GM18502 (cell line): ENCODE results near the gene PRKCH.
A peak's percentile ranks its signal among the peaks of the same experiment; 100 is the strongest.

ENCODE experiments used
- ATAC-seq: cut with Tn5 transposase; IDR thresholded peaks from one replicate; pipeline ENCODE4 v1.9.1; 2021; ENCODE audit warnings: mild to moderate bottlenecking; ENCODE audit not compliant: unreplicated experiment, poor library complexity

PRKCH gene

DNA sequence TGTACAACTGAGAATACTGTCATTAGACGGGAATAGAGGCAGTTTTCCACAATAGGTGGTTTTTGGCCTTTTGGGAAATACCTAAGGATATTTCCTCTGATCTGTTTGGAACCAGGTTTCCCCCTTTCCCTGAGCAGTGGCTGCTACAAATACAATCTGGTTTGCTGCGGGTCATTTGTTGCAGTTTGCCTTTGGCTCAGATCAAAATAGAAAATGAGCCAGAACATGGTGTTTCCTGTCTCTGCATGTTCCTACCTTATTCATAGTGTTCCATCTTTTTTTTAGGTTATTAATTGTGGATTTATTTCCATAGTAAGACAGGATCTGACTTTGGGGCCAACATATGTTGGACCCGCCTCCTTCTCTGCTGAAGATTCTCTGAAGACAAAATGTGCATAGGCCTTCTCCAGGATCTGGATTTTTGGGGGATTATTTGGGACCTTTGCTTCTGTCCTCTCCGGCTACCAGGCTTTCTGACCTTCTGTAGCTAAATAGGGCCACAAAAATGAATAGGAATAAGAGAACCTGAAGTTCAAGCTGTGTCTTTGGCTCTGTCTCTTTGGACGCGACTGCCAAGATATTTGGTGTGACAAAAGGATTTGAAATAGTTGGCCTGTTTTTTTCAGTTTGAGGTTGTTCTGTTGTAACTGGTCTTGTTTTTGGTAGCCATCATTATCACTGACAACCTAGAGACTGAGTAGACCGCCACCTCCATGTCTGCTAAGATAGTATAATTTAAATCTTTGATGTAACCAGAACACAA is 146.9 kb downstream of the PRKCH start:
- ATAC-seq = no peak

DNA sequence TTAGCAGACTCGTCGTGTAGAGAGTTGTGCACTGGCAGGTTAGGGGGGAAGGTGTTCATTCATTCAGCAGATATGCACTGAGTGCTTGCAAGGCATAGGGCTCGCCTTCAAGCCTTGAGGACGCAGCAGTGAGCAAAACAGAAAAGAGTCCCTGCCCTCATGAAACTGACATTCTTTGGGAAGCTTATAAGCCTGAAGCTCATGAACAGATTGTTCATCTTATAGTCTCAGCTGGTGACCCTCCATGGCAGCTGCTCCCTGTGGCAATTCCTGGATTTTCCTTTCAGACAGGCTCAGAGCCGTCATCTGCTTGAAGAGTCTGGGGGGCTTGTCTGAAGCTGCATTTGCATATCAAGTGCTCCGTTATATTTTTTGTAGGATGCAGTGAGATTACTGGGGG is 148.4 kb downstream of the PRKCH start:
- ATAC-seq = no peak

DNA sequence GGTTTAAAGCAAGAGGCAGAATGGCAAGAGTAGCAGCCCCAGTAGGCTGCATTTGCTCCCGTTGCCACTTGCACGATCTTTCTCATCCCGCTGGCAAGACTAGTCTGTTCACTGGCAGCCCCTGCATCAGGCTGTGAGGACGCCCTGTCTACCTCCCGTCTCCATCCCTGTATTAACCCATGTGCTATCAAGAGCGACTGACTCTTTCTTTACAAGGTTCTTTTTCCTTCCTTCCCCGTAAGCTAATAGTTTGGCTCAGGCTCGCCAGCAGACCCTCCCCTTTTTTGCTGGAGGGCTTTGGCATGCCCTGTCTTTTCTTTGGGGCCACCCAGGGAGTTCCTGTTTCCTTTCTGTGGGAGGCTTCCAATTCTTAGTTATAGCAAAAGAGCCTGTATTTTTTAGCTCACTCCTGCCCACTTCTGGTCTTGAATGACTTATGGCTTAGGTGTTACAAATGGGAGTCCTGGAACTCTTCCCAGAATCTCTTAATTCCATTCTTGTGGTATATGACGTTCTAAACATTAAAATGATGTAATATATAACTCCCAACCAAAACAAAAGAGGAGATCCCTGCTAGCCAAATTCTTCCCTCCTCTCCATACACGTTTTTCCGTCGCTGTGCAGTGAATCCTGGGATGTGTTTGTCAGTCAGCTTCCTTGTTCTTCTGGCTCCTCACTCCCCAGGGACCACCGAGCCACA is 149.0 kb downstream of the PRKCH start:
- ATAC-seq = no peak

DNA sequence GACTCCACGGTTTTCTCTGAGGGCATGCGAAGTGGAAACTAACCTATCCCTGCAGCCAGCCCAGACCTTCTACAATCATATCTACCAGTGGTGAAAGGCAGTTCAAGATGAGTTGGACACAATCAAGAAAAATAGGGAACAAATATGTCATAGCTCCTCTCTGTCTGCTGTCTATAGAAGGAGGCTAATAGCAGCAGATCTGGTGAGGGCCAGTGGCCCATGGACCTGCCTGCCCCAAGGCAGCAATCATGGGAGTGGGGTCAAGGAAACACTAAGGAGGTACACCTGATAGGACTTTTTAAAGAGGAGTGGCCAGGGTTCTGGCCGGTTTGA is 149.5 kb downstream of the PRKCH start:
- ATAC-seq = no peak

DNA sequence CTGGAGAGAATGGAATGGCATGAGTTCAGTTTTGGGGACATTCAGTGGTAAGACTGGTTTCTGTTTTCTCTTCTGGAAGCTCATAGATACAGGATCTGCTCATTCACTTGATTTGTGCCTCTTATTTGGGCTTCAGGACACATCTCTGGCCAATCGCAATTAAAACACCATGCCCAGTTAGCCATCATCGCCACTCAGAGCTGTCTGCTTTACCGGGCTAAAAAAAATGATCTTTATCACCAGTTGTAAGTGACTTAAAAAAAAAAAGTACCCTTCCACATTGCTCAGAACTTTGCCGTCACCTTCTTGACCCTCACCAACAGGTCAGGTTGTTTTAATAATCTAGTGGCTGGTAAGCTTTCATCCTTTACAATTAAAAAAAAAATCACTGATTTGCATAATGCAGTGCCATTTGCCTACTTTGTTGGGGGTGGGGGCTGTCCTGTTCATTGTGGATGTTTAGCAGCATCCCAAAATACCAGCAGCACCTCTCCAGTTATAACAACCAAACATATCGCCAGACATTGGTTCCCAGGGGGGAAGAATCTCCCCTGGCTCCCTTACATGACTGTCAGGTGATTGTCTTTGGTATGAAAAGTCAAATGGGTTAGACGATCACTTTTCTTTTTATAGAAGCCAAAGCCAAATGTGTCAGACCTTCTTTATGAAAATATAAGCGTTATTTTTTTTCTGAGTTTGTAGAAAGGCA is 150.1 kb downstream of the PRKCH start:
- no peak for ATAC-seq

DNA sequence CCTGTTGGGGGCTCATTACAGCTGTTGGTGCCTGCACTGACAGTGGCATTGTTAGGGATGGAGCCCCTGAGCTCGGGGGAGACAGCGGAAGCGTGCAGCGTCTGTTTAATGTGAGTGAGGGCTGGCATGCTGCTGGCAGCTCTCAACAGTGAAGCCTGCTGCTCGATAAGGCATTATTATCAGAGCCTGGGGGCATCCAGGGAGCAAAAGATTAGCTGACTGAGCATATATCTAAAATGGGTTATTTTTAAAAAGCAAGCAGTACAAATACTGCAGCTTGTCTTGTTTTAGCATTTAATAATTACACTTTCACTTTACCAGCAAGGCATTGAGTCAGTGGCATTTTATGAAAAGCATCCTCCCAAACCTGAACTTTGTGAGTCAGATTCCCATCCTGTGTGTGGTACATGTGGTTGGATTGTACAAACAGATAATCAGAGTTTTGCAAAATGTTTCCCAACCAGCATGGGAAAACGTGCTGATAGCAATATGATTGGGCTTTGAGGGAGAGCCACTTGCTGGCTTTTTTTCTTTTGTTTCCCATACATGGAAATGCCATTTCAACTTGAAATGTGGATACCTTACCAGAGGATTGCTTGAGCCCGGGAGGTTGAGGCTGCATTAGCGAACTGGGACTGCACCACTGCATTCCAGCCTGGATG is 150.8 kb downstream of the PRKCH start:
- no peak for ATAC-seq

DNA sequence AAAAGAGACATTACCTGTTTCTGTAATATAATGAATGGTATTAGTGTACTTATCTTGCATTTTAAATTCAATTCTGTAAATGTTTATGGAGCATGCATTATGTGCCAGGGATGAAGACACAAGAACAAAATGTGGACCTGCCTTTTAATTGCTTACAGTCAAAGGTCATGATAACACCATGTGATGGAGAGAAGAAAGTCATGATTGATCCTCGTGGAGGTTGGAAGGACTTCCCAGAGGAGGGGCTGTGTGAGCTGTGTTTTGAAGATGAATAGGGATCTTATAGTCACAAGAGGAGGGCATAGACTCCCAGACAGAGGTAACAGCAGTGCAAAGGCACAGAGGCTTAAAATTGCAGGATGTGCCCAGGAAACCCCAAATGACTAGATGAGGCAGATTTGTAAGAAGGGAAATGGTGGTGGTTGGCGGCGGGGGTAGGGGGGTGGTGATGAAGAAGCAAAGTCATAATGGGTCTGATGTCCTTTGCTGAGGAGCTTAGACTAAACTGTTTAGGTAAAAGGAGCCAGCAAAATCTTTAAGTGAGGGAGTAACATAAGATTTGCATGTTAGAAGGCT is 151.5 kb downstream of the PRKCH start:
- ATAC-seq = no peak

DNA sequence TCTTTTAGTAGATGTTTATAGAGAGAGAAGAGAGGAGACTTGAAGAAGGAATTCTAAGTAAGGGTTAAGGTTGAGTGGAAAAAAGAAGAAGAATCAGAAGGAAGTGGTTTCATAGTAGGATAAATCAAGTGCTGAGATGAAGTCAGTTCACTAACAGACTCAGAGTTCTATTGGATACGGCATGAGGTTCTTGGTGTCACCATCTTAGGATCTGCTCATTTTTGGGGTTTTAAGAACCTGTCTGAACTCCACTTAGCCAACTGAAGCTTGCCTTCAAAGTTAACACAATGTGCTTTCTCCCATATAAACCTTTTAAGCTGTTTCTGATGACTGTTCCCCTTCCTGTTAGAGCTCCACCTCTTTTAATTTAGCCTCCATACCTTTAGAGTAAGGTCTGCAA is 152.6 kb downstream of the PRKCH start:
- ATAC-seq = no peak

DNA sequence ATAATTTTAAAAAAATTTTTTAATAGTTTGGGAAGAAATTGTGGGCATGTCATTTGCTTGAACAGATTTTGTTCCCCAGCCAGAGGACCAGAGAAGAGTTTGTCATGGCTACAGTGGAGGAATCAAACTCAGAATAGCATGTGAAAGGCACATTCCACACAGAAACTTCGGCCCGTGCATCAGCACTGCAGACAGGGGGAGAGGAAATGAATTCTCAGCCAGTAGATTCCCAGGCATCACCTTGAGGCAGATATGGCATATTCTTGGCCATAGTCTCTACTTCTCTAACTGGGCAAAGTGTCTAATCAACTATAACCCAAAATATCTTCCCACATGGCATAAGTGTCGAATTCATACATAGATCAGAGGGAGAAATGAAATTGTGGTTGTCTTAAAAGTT is 153.3 kb downstream of the PRKCH start:
- ATAC-seq = no peak

DNA sequence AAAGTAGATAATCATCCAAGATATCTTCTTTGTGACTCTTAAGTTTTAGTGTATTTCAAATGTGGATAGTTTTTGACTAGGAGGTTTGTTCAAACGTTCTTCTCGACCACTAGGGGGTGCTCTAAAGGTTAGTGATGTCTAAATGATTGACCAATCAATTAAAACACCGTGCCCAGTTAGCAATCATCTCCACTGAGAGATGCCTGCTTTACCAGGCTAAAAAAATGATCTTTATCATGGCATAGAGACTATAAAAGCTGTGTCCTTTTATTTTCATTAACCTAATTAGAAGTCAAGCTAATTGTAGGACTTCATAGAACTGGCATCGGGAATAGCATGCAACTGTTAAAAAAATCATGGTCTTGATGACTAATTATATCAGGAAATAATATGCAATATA is 153.9 kb downstream of the PRKCH start:
- ATAC-seq = no peak

DNA sequence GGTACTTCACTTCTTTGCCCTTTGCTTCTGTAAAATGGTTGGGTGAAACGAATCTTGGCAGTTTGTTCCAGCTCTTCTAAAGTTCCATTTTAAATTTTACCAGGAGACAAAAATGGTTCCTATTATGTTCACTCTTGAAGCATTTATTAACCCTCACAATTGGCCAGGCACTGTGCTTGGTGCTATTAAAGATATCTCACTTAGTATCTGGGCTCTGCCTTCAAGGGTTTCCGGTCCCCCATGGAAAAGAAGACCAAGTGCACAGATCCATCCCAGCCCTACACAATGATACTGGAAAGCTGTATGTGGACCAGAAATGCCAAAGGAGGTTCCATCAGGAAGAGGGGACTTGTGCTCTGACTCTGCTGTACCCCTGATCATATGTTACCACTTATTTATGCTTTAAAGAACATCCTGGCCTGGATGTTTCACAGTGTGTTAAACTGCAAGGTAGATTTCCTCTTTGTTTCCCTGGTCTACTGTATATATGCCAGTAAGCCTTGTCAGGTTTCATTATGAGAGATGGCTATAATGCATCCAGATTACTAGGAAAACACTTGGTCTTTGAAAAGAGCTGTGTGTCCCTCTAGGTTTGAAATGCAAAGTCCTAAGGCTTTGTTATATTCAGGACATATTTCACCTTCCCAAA is 154.8 kb downstream of the PRKCH start:
- ATAC-seq = peak; percentile 15

DNA sequence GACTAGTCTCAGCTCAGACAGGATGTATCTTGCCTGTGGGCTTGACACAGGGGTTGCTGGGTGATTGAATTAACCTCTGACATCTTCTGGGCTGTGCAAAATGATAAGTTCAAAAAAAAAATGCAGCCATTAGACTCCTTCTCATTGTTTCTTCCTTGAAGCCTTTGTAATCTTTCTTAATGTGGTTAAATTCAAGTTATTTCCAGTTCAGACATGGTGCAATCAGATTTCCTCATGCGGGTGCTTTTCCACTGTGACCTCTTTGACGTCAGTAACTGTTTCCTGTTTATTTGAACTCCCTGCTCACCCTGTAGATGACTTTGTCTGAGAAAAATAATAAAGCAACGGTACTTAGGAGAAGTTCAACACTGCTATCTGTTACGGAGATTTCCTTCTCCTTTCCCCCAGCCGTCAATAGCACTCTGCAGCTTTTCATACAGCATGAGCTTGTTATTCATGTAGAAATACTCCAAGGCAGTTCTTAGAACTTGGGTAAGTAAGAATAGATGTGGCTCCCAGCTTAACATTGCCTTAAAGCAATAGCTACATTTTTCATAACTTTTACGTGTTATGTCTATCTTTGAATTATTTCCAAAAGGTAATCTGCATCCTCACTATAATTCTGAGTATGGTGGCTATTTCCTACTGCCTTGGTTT is 155.5 kb downstream of the PRKCH start:
- ATAC-seq = peak; percentile 30

DNA sequence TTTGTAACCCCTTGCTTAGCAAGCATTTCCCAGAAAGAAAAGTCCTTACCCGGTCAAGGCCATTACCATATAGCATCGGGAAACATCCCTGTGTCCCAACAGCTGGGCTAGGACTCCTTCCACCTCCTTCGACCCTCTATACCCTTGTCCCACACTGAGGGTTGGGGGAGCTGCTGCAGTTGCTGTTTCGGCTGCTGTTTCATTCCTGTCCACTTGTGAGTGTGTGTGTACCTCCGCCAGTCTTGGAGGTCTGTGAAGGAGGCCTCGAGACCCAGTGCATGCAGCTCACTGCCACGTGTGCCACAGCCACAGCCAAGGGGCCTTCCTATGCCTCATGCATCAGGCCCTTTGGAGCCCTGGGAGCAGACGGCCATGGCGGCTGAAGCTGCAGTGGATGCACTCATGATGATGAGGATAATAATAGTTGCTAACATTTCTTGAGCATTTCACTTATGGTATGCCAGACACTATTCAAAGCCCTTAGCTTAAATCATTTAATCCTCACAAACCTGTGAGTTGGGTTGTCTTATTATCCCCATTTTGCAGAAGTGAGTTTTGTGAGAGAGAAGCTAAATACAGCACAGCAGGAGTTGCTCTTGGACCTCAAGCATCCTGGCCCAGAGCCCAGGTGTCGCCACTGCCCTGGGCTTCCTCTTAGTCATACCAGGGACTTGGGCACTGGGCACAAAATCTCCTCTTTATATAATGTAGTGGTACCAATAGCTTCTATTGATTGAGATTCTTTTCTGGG is 156.5 kb downstream of the PRKCH start:
- ATAC-seq = no peak

DNA sequence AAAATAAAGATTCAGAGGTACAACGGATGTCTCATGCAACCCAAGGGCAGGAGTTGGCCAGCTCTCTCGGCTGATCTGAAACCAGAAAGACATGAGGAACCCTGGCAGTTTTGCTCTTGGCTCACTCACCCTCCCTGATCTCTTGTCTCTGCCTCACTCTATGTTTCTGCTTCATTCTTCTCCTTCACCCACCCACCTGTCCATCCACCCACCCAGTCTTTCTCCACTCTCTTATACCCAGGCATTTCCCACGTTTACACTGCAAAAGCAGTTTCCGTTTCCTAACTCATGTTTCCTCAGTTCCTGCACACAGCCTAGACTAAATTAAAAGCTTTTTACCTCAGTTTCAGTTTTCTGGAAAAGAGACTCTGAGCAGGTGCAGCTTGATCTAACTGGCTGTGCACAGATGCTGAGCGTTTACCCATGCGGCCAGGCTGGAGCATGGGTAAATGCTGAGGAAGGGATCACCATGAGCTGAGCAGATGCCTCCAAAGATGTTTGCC is 157.6 kb downstream of the PRKCH start:
- ATAC-seq = peak; percentile 50

DNA sequence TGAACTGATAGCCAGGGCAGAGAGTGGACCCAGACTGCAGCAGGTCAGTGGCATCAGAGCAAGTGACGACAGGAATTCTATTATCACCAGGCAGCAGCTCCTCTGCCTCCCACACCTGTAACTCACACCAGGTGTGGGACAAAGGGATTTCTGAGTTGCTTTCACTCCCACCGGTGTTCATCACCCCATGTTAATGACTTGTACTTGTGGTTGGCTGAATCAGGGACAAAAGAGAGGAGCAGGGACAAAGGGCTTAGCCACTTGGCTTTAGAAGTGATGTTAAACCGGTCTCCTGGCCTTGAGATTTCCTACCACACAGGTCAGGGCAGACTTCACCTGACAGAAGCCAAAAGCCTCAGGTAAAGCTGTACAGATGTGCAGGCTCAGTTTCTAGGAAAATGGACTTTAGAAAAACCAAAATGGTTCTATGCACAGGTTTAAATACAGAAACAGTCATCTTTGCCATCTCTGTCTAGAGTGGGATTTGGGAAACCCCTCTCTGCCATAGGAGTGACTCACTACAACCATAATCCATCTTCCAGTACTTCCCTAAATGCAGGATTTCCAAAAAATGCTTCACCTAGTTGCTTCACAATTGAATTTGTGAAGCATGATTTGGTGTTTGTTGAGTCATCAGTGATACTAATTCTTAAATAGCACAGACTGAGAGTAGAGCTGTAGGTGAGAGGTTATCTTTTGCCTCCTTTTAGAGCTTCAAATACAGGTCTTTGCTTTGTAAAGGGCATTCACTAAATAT is 158.5 kb downstream of the PRKCH start:
- ATAC-seq = no peak

DNA sequence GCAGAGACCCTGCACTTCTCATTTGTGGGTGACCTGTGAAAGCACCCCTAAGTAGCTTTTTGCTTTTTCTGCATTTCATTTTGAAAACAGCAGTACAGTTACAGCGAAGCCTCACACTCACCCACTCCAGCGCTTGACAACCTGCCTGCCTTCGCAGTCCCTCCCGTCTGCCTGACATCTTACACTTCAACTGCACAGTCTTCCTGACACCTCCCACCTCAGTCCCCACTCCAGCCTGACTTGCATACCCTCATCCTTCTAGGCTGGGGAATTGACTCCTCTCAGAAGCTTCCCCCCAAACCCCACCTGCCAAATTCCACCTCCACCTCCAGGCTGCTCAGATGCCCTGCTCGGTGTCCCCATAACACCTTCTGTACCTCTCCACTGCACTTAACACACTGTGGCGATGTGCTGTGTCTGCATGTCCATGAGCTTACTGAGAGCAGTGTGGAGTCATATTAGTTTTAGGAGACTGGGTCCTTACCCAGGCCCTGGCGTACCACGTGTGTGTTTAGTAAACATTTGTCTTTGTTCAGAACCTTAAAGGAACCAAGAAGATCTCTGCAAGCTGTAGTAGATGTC is 159.4 kb downstream of the PRKCH start:
- no peak for ATAC-seq

DNA sequence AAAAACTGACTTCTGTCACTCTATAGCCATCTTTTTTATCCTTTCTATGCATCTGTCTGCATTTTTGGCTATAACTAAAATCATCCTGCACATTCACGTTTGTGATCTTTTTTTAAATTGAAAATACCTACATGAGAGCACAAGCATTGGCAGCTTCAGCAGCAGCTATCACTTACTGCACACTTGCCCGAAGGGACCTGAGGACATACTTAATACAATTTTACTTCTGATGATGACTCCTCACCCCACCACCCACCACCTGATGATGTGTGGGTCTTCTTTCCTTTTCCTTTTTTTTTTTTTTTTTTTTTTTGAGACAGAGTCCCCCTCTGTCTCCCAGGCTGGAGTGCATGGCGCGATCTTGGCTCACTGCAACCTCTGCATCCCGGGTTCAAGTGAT is 160.3 kb downstream of the PRKCH start:
- no peak for ATAC-seq
